H9 (cell line): ENCODE data around the gene DNHD1. TPM values are rescaled to one million over a fixed set of nuclear protein-coding genes. Genes with fewer than 3 reads are reported as not detected.

Experiments
- DNase-seq: peaks from one replicate; pipeline ENCODE4 v3.0.0-alpha.2; 2017
- H2AFZ ChIP-seq: one replicate; pipeline ENCODE4 v1.6.1; 2013; ENCODE audit warnings: mild to moderate bottlenecking, low read length, control low read depth, moderate library complexity
- H2AK5ac ChIP-seq: 2 replicates; pipeline ENCODE4 v1.6.1; 2013; ENCODE audit warnings: low read length, control low read depth, mixed read lengths; ENCODE audit not compliant: insufficient read length
- H2BK120ac ChIP-seq: one replicate; pipeline ENCODE4 v1.6.1; 2013; ENCODE audit warnings: low read depth, mild to moderate bottlenecking, low read length, control low read depth, inconsistent platforms; ENCODE audit not compliant: poor library complexity, severe bottlenecking
- H2BK12ac ChIP-seq: 2 replicates; pipeline ENCODE4 v1.6.1; 2013; ENCODE audit warnings: low read length, control low read depth, mixed read lengths, low read depth; ENCODE audit not compliant: insufficient read length
- H2BK15ac ChIP-seq: 2 replicates; pipeline ENCODE4 v1.6.1; 2013; ENCODE audit warnings: low read depth, low read length, control low read depth
- H2BK20ac ChIP-seq: one replicate; pipeline ENCODE4 v1.6.1; 2013; ENCODE audit warnings: low read depth, mild to moderate bottlenecking, low read length, control low read depth, inconsistent platforms; ENCODE audit not compliant: poor library complexity, severe bottlenecking
- H2BK5ac ChIP-seq: 2 replicates; pipeline ENCODE4 v1.6.1; 2013; ENCODE audit warnings: low read length, control low read depth, mixed read lengths; ENCODE audit not compliant: insufficient read length
- H3K14ac ChIP-seq: 2 replicates; pipeline ENCODE4 v1.6.1; 2013; ENCODE audit warnings: low read length, control low read depth; ENCODE audit not compliant: insufficient read depth
- H3K18ac ChIP-seq: 2 replicates; pipeline ENCODE4 v1.6.1; 2013; ENCODE audit warnings: low read depth, mild to moderate bottlenecking, mixed read lengths, low read length, control low read depth; ENCODE audit not compliant: insufficient read length
- H3K23ac ChIP-seq: 2 replicates; pipeline ENCODE4 v1.6.1; 2013; ENCODE audit warnings: low read length, control low read depth, mixed read lengths, low read depth; ENCODE audit not compliant: insufficient read length
- H3K23me2 ChIP-seq: 2 replicates; pipeline ENCODE4 v1.6.1; 2013; ENCODE audit warnings: low read depth, mild to moderate bottlenecking, mixed read lengths, low read length, control low read depth; ENCODE audit not compliant: insufficient read length, poor library complexity, severe bottlenecking
- H3K27ac ChIP-seq: 2 replicates; pipeline ENCODE4 v1.5.1; 2013; ENCODE audit warnings: low read length, control low read depth, mixed read lengths, low read depth; ENCODE audit not compliant: insufficient read length
- H3K27me3 ChIP-seq: 2 replicates; pipeline ENCODE4 v1.6.1; 2013; ENCODE audit warnings: low read length, control low read depth, inconsistent platforms; ENCODE audit not compliant: insufficient read depth
- H3K4ac ChIP-seq: 2 replicates; pipeline ENCODE4 v1.6.1; 2013; ENCODE audit warnings: low read depth, mild to moderate bottlenecking, control low read depth, inconsistent platforms, low read length, moderate library complexity
- H3K4me1 ChIP-seq: 2 replicates; pipeline ENCODE4 v1.6.1; 2013; ENCODE audit warnings: low read length, control low read depth, inconsistent platforms; ENCODE audit not compliant: insufficient read depth
- H3K4me2 ChIP-seq: 2 replicates; pipeline ENCODE4 v1.6.1; 2013; ENCODE audit warnings: low read length, control low read depth, mixed read lengths; ENCODE audit not compliant: insufficient read length, insufficient read depth
- H3K56ac ChIP-seq: 2 replicates; pipeline ENCODE4 v1.6.1; 2013; ENCODE audit warnings: low read depth, mild to moderate bottlenecking, mixed read lengths, low read length, control low read depth; ENCODE audit not compliant: insufficient read length
- H3K79me1 ChIP-seq: 2 replicates; pipeline ENCODE4 v1.6.1; 2013; ENCODE audit warnings: low read depth, mild to moderate bottlenecking, moderate library complexity, low read length, control low read depth, inconsistent platforms; ENCODE audit not compliant: insufficient read depth, poor library complexity, severe bottlenecking
- H3K79me2 ChIP-seq: 2 replicates; pipeline ENCODE4 v1.6.1; 2013; ENCODE audit warnings: low read length, control low read depth, inconsistent platforms; ENCODE audit not compliant: insufficient read depth
- H3K9ac ChIP-seq: 2 replicates; pipeline ENCODE4 v1.6.1; 2013; ENCODE audit warnings: low read length, control low read depth, mixed read lengths; ENCODE audit not compliant: insufficient read length; ENCODE audit errors: extremely low read depth
- H3K9me3 ChIP-seq: one replicate; pipeline ENCODE4 v1.6.1; 2013; ENCODE audit warnings: low read depth, low read length, inconsistent platforms; ENCODE audit not compliant: control insufficient read depth
- H3T11ph ChIP-seq: one replicate; pipeline ENCODE4 v1.6.1; 2013; ENCODE audit warnings: mild to moderate bottlenecking, low read length, control low read depth, inconsistent platforms
- H4K20me1 ChIP-seq: one replicate; pipeline ENCODE4 v1.6.1; 2013; ENCODE audit not compliant: control insufficient read depth, insufficient read length, insufficient read depth
- H4K5ac ChIP-seq: 2 replicates; pipeline ENCODE4 v1.6.1; 2013; ENCODE audit warnings: low read depth, mild to moderate bottlenecking, mixed read lengths, low read length, control low read depth; ENCODE audit not compliant: insufficient read length
- H4K8ac ChIP-seq: replicated peaks from 2 replicates; pipeline ENCODE4 v1.6.1; 2013; ENCODE audit warnings: low read length, control low read depth, mixed read lengths, low read depth; ENCODE audit not compliant: insufficient read length
- H4K91ac ChIP-seq: 2 replicates; pipeline ENCODE4 v1.6.1; 2013; ENCODE audit warnings: low read depth, mild to moderate bottlenecking, moderate library complexity, mixed read lengths, low read length, control low read depth; ENCODE audit not compliant: insufficient read length
- H3K27ac Mint-ChIP-seq, 3 experiments: 2 replicates in 2 of 3; 3 replicates in 1 of 3; pipeline ENCODE4 v1.8.0; 2020 to 2021; ENCODE audit warnings: mixed read lengths in 3 of 3, mild to moderate bottlenecking in 1 of 3, moderate library complexity in 1 of 3
- H3K27me3 Mint-ChIP-seq: 2 replicates; pipeline ENCODE4 v1.8.0; 2021; ENCODE audit warnings: low read depth, mild to moderate bottlenecking, moderate library complexity, mixed read lengths
- H3K36me3 Mint-ChIP-seq, 3 experiments: 2 replicates in 2 of 3; 3 replicates in 1 of 3; pipeline ENCODE4 v1.8.0; 2020 to 2021; ENCODE audit warnings: low read depth in 3 of 3, mixed read lengths in 3 of 3; ENCODE audit not compliant: insufficient read depth in 1 of 3
- H3K4me1 Mint-ChIP-seq, 2 experiments: 2 replicates each; pipeline ENCODE4 v1.8.0; 2020; ENCODE audit warnings: mixed read lengths in 2 of 2
- H3K4me3 Mint-ChIP-seq, 2 experiments: 2 replicates in 1 of 2; 3 replicates in 1 of 2; pipeline ENCODE4 v1.8.0; 2020 to 2021; ENCODE audit warnings: mild to moderate bottlenecking in 2 of 2, mixed read lengths in 2 of 2, moderate library complexity in 1 of 2
- H3K9me3 Mint-ChIP-seq, 2 experiments: 2 replicates in 1 of 2; 3 replicates in 1 of 2; pipeline ENCODE4 v1.8.0; 2020; ENCODE audit warnings: mild to moderate bottlenecking in 2 of 2, mixed read lengths in 2 of 2, moderate library complexity in 1 of 2
- CTCF ChIP-seq: fragments of 200-600 bp; sonication (generic); conservative IDR thresholded peaks from 3 replicates; pipeline ENCODE4 v1.8.0; 2021; ENCODE audit warnings: antibody characterized with exemption, mild to moderate bottlenecking
- WGBS: extraction: QIAGEN DNeasy Blood & Tissue Kit; methylation state at CpG from one replicate; pipeline ENCODE4 v1.1.7; 2013; ENCODE audit warnings: missing lambda C conversion rate, low lambda C conversion rate, mixed read lengths; ENCODE audit not compliant: insufficient read length; ENCODE audit errors: extremely low coverage; 5-methylcytosine and 5-hydroxymethylcytosine counted together
- total RNA-seq: library from RNA; stranded (reverse); gene quantifications from 2 replicates; pipeline ENCODE4 v1.2.1, GENCODE V29; 2021

The DNHD1 gene
- total RNA-seq, 1 experiment from 2014 or later, result 3.5 TPM

GRCh38 chr11:6483015-6483414 lies 14.1 kb upstream of the DNHD1 start:
- Histone ChIP-seq H3K4me1 (no peaks in the 10 kb centered on the region; the same call in 1 of the 2 replicates), H2BK120ac (no peak overlapping the region), H3K27me3 (no peaks in the 10 kb centered on the region), H4K5ac (no peak overlapping the region), H3T11ph (no peak overlapping the region), H3K9me3 (no peaks in the 10 kb centered on the region), H2BK20ac (no peak overlapping the region), H2AFZ (no peak overlapping the region), H2BK15ac (no peak overlapping the region), H3K4ac (no peak overlapping the region), H2BK5ac (no peak overlapping the region), H3K79me1 (peaks cover 16% of the 10 kb centered on the region), H3K79me2 (peaks cover 18% of the 10 kb centered on the region; the same call in 1 of the 2 replicates), H4K20me1 (no peaks in the 10 kb centered on the region), H4K8ac (no peak overlapping the region), H3K9ac (no peak overlapping the region), H3K27ac (no peak overlapping the region), H4K91ac (no peak overlapping the region), H3K14ac (no peak overlapping the region), H3K23me2 (peaks cover 13% of the 10 kb centered on the region), H2BK12ac (no peak overlapping the region), H2AK5ac (no peak overlapping the region), H3K4me2 (peak overlapping the region; percentile 80), H3K56ac (no peak overlapping the region), H3K18ac (no peak overlapping the region), H3K23ac (no peak overlapping the region)
- H3K4me1 Mint-ChIP-seq, result peaks cover 11 to 13% of the 10 kb centered on the region in 2 experiments
- no peak for TF ChIP-seq CTCF
- peak overlapping the region; percentile 98 to 99 for H3K4me3 Mint-ChIP-seq
- peak overlapping the region in 1 of 3 experiments; percentile 62; a peak in 1 of 7 replicates for H3K27ac Mint-ChIP-seq
- H3K27me3 Mint-ChIP-seq, result no peaks in the 10 kb centered on the region; the same call in 1 of the 2 replicates
- no peak for DNase-seq
- H3K36me3 Mint-ChIP-seq, result peaks cover 31 to 39% (median 34%) of the 10 kb centered on the region in 3 experiments; a peak in 6 of 7 replicates
- no peaks in the 10 kb centered on the region for H3K9me3 Mint-ChIP-seq
- WGBS, result no CpG with 5 or more reads among the region's 6 CpGs
